Hepatocyte (in vitro differentiated cells): ENCODE measurements around the gene NUP210L. TPM values are rescaled to one million over a fixed set of nuclear protein-coding genes. Genes with fewer than 3 reads are reported as not detected.

Experiments used
- DNase-seq: peaks from one replicate; pipeline ENCODE4 v3.0.0-alpha.2; 2016; ENCODE audit warnings: low spot score
- H2AFZ ChIP-seq: fragments of 200-600 bp; sonication (generic); 2 replicates; pipeline ENCODE4 v1.6.0; 2016; ENCODE audit warnings: antibody characterized with exemption, mild to moderate bottlenecking
- H3K27ac ChIP-seq: fragments of 200-600 bp; sonication (generic); 2 replicates; pipeline ENCODE4 v1.5.1; 2016; ENCODE audit warnings: mild to moderate bottlenecking
- H3K27me3 ChIP-seq: fragments of 200-600 bp; sonication (generic); 2 replicates; pipeline ENCODE4 v1.6.1; 2016
- H3K36me3 ChIP-seq: fragments of 200-600 bp; sonication (generic); replicated peaks from 2 replicates; pipeline ENCODE4 v1.5.1; 2016; ENCODE audit warnings: low read depth; ENCODE audit not compliant: insufficient read depth
- H3K4me1 ChIP-seq: fragments of 200-600 bp; sonication (generic); 2 replicates; pipeline ENCODE4 v1.5.1; 2016; ENCODE audit warnings: mild to moderate bottlenecking, moderate library complexity; ENCODE audit not compliant: insufficient read depth
- H3K4me2 ChIP-seq: fragments of 200-600 bp; sonication (generic); 2 replicates; pipeline ENCODE4 v1.6.0; 2016
- H3K4me3 ChIP-seq: fragments of 200-600 bp; sonication (generic); 2 replicates; pipeline ENCODE4 v1.5.1; 2016; ENCODE audit warnings: mild to moderate bottlenecking
- H3K79me2 ChIP-seq: fragments of 200-600 bp; sonication (generic); 2 replicates; pipeline ENCODE4 v1.6.0; 2017; ENCODE audit warnings: mild to moderate bottlenecking
- H3K9me2 ChIP-seq: fragments of 200-600 bp; sonication (generic); replicated peaks from 2 replicates; pipeline ENCODE4 v1.6.0; 2017; ENCODE audit warnings: mild to moderate bottlenecking; ENCODE audit not compliant: insufficient read depth
- H3K9me3 ChIP-seq: fragments of 200-600 bp; sonication (generic); 2 replicates; pipeline ENCODE4 v1.5.1; 2016; ENCODE audit warnings: low read depth, mild to moderate bottlenecking
- H4K20me1 ChIP-seq: fragments of 200-600 bp; sonication (generic); 2 replicates; pipeline ENCODE4 v1.6.0; 2016; ENCODE audit warnings: mild to moderate bottlenecking; ENCODE audit not compliant: insufficient read depth, poor library complexity, severe bottlenecking
- EZH2 ChIP-seq: fragments of 200-600 bp; sonication (generic); IDR thresholded peaks from 2 replicates; pipeline ENCODE4 v1.6.1; 2016; ENCODE audit warnings: antibody characterized with exemption, mild to moderate bottlenecking, borderline replicate concordance
- EZH2phosphoT487 ChIP-seq: fragments of 200-600 bp; sonication (generic); IDR thresholded peaks from one replicate; pipeline ENCODE4 v1.6.1; 2018; ENCODE audit warnings: antibody characterized with exemption, mild to moderate bottlenecking, low read depth, moderate library complexity; ENCODE audit not compliant: unreplicated experiment, severe bottlenecking
- WGBS: methylation state at CpG from one replicate; pipeline ENCODE4 v1.1.6; 2016; ENCODE audit warnings: low lambda C conversion rate; ENCODE audit errors: missing lambda C conversion rate; 5-methylcytosine and 5-hydroxymethylcytosine counted together
- polyA plus RNA-seq: library from polyadenylated mRNA; unstranded; fragments of >200 nt; fragmentation: Nextera tagmentation; extraction: Ambion mirVana; gene quantifications from 2 replicates; pipeline ENCODE4 v1.2.1, GENCODE V29; 2016
- total RNA-seq: library from RNA; depleted of rRNA; stranded (reverse); fragments of >200 nt; gene quantifications from 2 replicates; pipeline ENCODE4 v1.2.3, GENCODE V29; 2014
- TF ChIP-seq, protein P1 (sequence below): fragments of 200-600 bp; sonication (generic); IDR thresholded peaks from 2 replicates; pipeline ENCODE4 v1.5.1; 2016; ENCODE audit warnings: antibody characterized with exemption, mild to moderate bottlenecking; ENCODE audit not compliant: poor library complexity

NUP210L gene
- total and polyA plus RNA-seq, 2 experiments from 2014 or later: 0.03 TPM; not detected in 1

DNA sequence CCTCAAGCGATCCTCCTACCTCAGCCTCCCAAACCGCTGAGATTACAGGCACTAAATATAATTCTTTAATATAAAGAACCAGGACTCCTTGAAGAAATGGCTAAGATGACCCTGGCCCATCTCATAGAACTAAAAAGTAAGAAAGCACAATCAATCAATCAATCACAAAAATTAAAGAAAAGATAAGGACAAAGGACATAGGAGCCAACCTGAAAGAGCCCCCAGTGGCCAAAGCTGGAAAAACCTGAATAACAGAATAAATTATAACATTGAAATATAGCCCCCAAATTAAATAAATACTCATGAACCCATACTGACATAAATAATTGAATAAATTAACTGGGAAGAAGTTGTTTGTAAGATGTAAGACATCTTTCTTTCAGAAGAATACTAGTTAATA is 8.9 kb downstream of the NUP210L start:
- Histone ChIP-seq H3K4me1 (no peaks in the 10 kb centered on the region), H3K36me3 (no peaks in the 10 kb centered on the region), H2AFZ (no peak overlapping the region), H3K4me3 (no peak overlapping the region), H3K27me3 (no peaks in the 10 kb centered on the region), H3K79me2 (no peaks in the 10 kb centered on the region), H3K9me2 (no peaks in the 10 kb centered on the region), H3K27ac (no peak overlapping the region), H4K20me1 (no peaks in the 10 kb centered on the region), H3K9me3 (no peaks in the 10 kb centered on the region), H3K4me2 (no peak overlapping the region)
- WGBS: 98% methylated on average over 2 of the region's 2 CpGs
- TF ChIP-seq, protein P1, sequence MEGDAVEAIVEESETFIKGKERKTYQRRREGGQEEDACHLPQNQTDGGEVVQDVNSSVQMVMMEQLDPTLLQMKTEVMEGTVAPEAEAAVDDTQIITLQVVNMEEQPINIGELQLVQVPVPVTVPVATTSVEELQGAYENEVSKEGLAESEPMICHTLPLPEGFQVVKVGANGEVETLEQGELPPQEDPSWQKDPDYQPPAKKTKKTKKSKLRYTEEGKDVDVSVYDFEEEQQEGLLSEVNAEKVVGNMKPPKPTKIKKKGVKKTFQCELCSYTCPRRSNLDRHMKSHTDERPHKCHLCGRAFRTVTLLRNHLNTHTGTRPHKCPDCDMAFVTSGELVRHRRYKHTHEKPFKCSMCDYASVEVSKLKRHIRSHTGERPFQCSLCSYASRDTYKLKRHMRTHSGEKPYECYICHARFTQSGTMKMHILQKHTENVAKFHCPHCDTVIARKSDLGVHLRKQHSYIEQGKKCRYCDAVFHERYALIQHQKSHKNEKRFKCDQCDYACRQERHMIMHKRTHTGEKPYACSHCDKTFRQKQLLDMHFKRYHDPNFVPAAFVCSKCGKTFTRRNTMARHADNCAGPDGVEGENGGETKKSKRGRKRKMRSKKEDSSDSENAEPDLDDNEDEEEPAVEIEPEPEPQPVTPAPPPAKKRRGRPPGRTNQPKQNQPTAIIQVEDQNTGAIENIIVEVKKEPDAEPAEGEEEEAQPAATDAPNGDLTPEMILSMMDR: peak; percentile 9
- TF ChIP-seq EZH2phosphoT487: no peak
- no peak for TF ChIP-seq EZH2
- DNase-seq: no peak

DNA sequence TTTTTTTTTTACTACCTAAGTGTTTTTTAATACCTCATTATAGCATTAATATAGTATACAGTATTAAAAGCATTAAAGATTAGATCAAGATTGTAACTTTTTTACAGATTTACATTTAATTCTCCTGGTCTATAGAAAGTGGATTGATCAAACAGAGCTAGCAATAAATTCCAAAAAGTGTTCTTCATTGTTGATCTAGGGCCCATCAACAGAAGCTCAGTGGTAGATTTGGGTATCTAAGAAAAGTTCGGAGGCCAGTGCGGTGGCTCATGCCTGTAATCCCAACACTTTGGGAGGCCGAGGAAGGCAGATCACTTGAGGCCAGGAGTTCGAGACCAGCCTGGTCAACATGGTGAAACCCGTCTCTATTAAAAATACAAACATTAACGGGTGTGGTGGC is 12.5 kb downstream of the NUP210L start:
- H3K36me3 ChIP-seq: no peaks in the 10 kb centered on the region
- 89% methylated on average over 6 of the region's 6 CpGs for WGBS
- no peaks in the 10 kb centered on the region for H3K4me1 ChIP-seq
- H3K4me2 ChIP-seq: no peak overlapping the region
- DNase-seq: no peak
- H3K27me3 ChIP-seq: no peaks in the 10 kb centered on the region
- H3K27ac ChIP-seq: no peak overlapping the region
- no peak overlapping the region for H3K4me3 ChIP-seq
- no peak overlapping the region for H2AFZ ChIP-seq
- H3K9me2 ChIP-seq: no peaks in the 10 kb centered on the region
- H3K9me3 ChIP-seq: no peaks in the 10 kb centered on the region
- H3K79me2 ChIP-seq: no peaks in the 10 kb centered on the region
- TF ChIP-seq, protein P1: no peak
- H4K20me1 ChIP-seq: no peaks in the 10 kb centered on the region

DNA sequence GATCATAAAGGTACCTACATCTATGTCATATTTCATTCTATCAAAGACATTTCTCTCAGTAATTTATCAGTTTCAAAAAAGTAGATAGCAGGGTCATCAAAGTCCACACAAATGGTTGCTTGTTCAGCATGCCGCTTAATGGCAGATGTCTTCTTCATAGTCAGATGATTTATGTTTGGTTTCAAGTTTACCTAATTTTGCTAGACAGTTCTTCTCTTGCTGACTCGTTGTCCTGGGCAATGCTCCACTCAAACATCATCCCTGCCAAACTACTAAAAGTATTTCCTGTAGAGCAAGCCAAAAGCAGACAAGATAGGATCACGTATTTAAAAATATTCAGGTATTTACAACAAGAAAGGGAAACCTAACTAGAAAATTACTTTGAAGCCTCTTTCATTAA is 13.6 kb downstream of the NUP210L start:
- Histone ChIP-seq H3K27me3 (no peaks in the 10 kb centered on the region), H3K9me2 (no peaks in the 10 kb centered on the region), H3K36me3 (no peaks in the 10 kb centered on the region), H3K79me2 (no peaks in the 10 kb centered on the region), H3K4me2 (no peak overlapping the region), H4K20me1 (no peaks in the 10 kb centered on the region), H3K4me3 (no peak overlapping the region), H3K9me3 (no peaks in the 10 kb centered on the region), H2AFZ (no peak overlapping the region), H3K27ac (no peak overlapping the region), H3K4me1 (no peaks in the 10 kb centered on the region)
- no peak for DNase-seq
- TF ChIP-seq EZH2phosphoT487 (no peak), EZH2 (no peak)
- TF ChIP-seq, protein P1: no peak
- 71% methylated on average over 3 of the region's 3 CpGs for WGBS

DNA sequence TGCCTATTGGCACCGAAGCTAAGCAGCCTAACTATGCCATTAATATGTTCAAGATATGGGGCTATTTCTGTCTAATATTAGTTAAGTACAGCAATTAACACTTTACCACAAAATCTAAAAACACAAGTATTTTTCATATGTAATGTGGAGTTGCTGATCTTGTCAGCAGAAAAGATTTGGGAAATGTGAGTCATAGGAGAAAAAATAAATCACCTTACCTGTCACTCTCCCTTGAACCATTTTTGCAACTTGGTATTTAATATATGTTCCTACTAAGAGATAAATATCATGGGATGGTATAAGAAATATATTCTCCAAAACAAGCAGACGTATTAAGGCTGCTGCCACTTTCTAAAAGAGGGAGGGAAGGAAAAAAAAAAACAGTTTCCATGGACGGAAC is 17.0 kb downstream of the NUP210L start:
- no peaks in the 10 kb centered on the region for H3K79me2 ChIP-seq
- no peaks in the 10 kb centered on the region for H3K9me3 ChIP-seq
- H3K4me1 ChIP-seq: no peaks in the 10 kb centered on the region
- 82% methylated on average over 3 of the region's 3 CpGs for WGBS
- no peak for DNase-seq
- no peaks in the 10 kb centered on the region for H3K27me3 ChIP-seq
- H3K36me3 ChIP-seq: no peaks in the 10 kb centered on the region
- no peaks in the 10 kb centered on the region for H4K20me1 ChIP-seq
- TF ChIP-seq EZH2phosphoT487 (no peak), EZH2 (no peak)
- TF ChIP-seq, protein P1: no peak
- H2AFZ ChIP-seq: no peak overlapping the region
- H3K27ac ChIP-seq: no peak overlapping the region
- H3K9me2 ChIP-seq: no peaks in the 10 kb centered on the region
- no peak overlapping the region for H3K4me3 ChIP-seq
- no peak overlapping the region for H3K4me2 ChIP-seq
